Right atrium auricular region (tissue), 2 donors: ENCODE measurements around the gene TEKT2. TPM values are rescaled to one million over a fixed set of nuclear protein-coding genes. Genes with fewer than 3 reads are reported as not detected.

ENCODE experiments used
- DNase-seq: peaks from one replicate; pipeline ENCODE4 v3.0.0-alpha.2; 2019; ENCODE audit warnings: low spot score
- H3K27ac ChIP-seq, 2 donors: fragments of 200-600 bp; sonication (generic); 1 replicate in 1 of 2; 2 replicates in 1 of 2; pipeline ENCODE4 v1.5.1; 2016 to 2019
- H3K27me3 ChIP-seq, 2 donors: fragments of 200-600 bp; sonication (generic); one replicate each; pipeline versions ENCODE4 v1.5.1 to v1.6.0; 2017 to 2019
- H3K36me3 ChIP-seq: fragments of 200-600 bp; sonication (generic); one replicate; pipeline ENCODE4 v1.5.1; 2016
- H3K4me1 ChIP-seq, 2 donors: fragments of 200-600 bp; sonication (generic); one replicate each; pipeline versions ENCODE4 v1.5.1 to v1.6.0; 2017 to 2019
- H3K4me3 ChIP-seq, 2 donors: fragments of 200-600 bp; sonication (generic); 1 replicate in 1 of 2; 2 replicates in 1 of 2; pipeline ENCODE4 v1.5.1; 2017 to 2019; ENCODE audit warnings: mild to moderate bottlenecking in 1 of 2, moderate library complexity in 1 of 2
- H3K9me3 ChIP-seq, 2 donors: fragments of 200-600 bp; sonication (generic); one replicate each; pipeline ENCODE4 v1.5.1; 2019
- total RNA-seq, 2 donors: library from RNA; depleted of rRNA; stranded (reverse); fragments of >200 nt; gene quantifications; one replicate each; pipeline ENCODE4 v1.1.0, GENCODE V29; 2016
- TF ChIP-seq, protein P1 (sequence below), 2 donors: fragments of 200-600 bp; sonication (generic); IDR thresholded peaks; one replicate each; pipeline ENCODE4 v1.5.1; 2019; ENCODE audit warnings: antibody characterized with exemption in 2 of 2

Gene TEKT2
- total RNA-seq, 2 donors from 2014 or later, result 0.41 TPM; not detected in 1

DNA sequence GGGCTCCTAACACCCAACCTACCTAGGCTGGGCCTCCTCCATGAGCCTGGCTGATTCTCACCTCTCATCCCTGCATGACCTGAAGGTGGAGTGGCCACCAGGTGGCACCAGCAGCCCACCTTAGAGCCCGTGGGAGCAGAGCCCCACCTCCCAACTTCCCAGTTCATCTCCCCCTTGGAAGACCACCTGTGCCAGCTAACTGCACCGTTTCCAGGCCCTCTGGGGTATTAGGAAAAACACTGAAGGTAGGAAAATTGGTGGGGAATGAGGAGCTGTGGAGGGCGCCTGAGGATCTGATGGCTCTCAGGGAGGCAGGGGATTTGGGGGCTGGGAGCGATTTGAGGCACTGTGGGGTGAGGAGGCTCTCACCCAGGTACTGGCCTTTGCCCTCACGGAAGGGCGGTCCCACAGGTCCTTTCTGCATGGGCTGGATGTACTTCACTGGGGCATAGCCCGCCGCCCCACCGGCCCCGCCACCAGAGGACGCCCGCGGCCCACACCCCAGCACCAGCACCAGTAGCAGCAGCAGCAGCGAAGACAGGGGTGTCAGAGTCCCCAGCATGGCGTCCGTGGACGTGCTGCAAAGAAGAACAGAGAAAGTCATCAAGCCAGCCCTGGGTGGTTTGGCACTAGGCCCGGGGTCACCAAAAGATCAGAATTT lies 15.9 kb downstream of the TEKT2 start:
- peaks cover 0 to 12% of the 10 kb centered on the region in 2 donors for H3K4me1 ChIP-seq
- no peaks in the 10 kb centered on the region for H3K9me3 ChIP-seq
- H3K27me3 ChIP-seq, result no peaks in the 10 kb centered on the region
- TF ChIP-seq, protein P1, sequence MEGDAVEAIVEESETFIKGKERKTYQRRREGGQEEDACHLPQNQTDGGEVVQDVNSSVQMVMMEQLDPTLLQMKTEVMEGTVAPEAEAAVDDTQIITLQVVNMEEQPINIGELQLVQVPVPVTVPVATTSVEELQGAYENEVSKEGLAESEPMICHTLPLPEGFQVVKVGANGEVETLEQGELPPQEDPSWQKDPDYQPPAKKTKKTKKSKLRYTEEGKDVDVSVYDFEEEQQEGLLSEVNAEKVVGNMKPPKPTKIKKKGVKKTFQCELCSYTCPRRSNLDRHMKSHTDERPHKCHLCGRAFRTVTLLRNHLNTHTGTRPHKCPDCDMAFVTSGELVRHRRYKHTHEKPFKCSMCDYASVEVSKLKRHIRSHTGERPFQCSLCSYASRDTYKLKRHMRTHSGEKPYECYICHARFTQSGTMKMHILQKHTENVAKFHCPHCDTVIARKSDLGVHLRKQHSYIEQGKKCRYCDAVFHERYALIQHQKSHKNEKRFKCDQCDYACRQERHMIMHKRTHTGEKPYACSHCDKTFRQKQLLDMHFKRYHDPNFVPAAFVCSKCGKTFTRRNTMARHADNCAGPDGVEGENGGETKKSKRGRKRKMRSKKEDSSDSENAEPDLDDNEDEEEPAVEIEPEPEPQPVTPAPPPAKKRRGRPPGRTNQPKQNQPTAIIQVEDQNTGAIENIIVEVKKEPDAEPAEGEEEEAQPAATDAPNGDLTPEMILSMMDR (IDR thresholded peaks at IDR 0.05), result peak; percentile 73 to 81
- H3K4me3 ChIP-seq, result no peak overlapping the region
- peaks cover 3% of the 10 kb centered on the region for H3K36me3 ChIP-seq
- H3K27ac ChIP-seq, result no peak overlapping the region
- DNase-seq, result peak; percentile 81

DNA sequence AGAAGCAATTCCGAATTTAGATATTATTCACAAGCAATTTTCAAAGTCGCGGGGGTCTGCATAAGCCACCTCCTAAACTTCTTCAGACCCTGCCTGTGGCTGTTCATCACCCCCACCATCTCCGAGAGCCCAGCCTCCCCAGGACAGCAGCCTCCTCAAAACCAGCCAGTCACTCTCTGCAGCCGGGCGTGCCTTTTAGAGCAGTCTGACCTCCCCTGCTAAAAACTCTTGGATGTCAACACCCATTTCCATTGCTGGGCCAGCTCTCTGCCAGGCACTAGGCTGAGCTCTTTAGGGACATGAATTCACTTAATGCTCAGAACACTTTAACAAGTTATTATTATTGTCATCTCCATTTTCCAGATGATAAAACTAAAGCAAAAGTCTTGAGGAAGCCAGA lies 16.5 kb downstream of the TEKT2 start:
- Histone ChIP-seq H3K4me3 (no peak overlapping the region), H3K36me3 (no peaks in the 10 kb centered on the region), H3K4me1 (peaks cover 0 to 12% of the 10 kb centered on the region in 2 donors), H3K27me3 (no peaks in the 10 kb centered on the region), H3K9me3 (no peaks in the 10 kb centered on the region), H3K27ac (no peak overlapping the region)
- TF ChIP-seq, protein P1 (IDR thresholded peaks at IDR 0.05), result no peak
- DNase-seq, result no peak

- DNase-seq, result no peak
- H3K4me1 ChIP-seq, result peaks cover 0 to 12% of the 10 kb centered on the region in 2 donors
- H3K9me3 ChIP-seq, result no peaks in the 10 kb centered on the region
- H3K27ac ChIP-seq, result no peak overlapping the region
- TF ChIP-seq, protein P1 (IDR thresholded peaks at IDR 0.05), result no peak
- H3K27me3 ChIP-seq, result no peaks in the 10 kb centered on the region
- H3K4me3 ChIP-seq, result no peak overlapping the region
- no peaks in the 10 kb centered on the region for H3K36me3 ChIP-seq
Observed at GRCh38 chr1:36101546-36101945, 17.7 kb downstream of the TEKT2 start.

- Histone ChIP-seq H3K27me3 (no peaks in the 10 kb centered on the region), H3K36me3 (no peaks in the 10 kb centered on the region), H3K27ac (no peak overlapping the region), H3K4me3 (no peak overlapping the region), H3K4me1 (no peaks in the 10 kb centered on the region), H3K9me3 (no peaks in the 10 kb centered on the region)
- TF ChIP-seq, protein P1 (IDR thresholded peaks at IDR 0.05), result no peak
- no peak for DNase-seq
Observed at GRCh38 chr1:36106269-36106668, 22.4 kb downstream of the TEKT2 start.

DNA sequence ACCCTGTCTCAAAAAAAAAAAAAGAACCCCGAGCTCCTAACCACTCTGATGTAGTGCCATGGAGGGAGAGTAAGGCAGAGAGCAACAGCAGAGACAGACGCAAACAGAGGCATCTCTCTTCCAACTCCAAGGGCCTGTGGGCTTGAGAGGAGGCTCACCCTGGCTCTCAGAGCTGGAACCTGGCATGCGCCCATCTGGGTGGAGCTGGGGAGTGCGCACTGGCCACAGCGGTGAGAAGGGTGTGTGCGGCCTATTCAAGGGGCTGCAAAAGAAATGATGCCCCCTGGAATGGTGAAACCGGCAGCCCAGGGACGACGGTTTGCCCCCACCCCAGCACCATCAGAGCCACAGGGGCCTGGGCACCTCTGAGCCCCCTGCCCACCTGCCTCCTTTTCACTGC lies 23.5 kb downstream of the TEKT2 start:
- no peak for DNase-seq
- Histone ChIP-seq H3K4me1 (no peaks in the 10 kb centered on the region), H3K9me3 (no peaks in the 10 kb centered on the region), H3K27me3 (no peaks in the 10 kb centered on the region), H3K36me3 (no peaks in the 10 kb centered on the region), H3K27ac (no peak overlapping the region), H3K4me3 (no peak overlapping the region)
- TF ChIP-seq, protein P1 (IDR thresholded peaks at IDR 0.05), result no peak

- no peak for DNase-seq
- Histone ChIP-seq H3K36me3 (no peaks in the 10 kb centered on the region), H3K27ac (no peak overlapping the region), H3K4me1 (no peaks in the 10 kb centered on the region), H3K27me3 (no peaks in the 10 kb centered on the region), H3K9me3 (no peaks in the 10 kb centered on the region), H3K4me3 (no peak overlapping the region)
- TF ChIP-seq, protein P1 (IDR thresholded peaks at IDR 0.05), result no peak
Observed at GRCh38 chr1:36108314-36108713, 24.4 kb downstream of the TEKT2 start.
